Measurements from ENCODE around the gene KDM4B. TPM values are rescaled to one million over a fixed set of nuclear protein-coding genes. Genes with fewer than 3 reads are reported as not detected.
A peak's percentile ranks its signal among the peaks of the same experiment; 100 is the strongest.

Gene KDM4B
- total and polyA plus RNA-seq, 5 donors, result 18.8 to 37.5 (median 26.6) TPM

DNA sequence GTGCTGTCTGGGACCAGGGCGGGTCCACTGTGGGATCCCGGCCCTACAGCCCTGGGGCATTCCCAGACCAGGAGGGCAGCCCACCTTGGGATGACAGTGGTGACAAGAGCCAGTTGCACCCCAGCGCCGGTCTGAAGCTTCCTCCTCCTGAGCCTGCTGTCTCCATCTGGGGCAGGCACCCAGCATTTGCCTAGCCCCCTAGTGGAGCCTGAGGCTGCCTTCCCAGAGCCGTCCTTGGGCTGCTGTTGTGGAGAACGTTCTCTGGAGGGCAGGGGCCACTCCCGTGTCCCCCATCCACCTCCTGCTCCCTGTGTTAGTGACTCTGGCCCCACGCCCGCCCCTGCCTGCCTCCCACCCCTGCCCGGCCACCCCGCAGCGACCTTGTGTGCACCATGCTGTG, 148.5 kb downstream of the KDM4B start:
- no peak for DNase-seq
- intact Hi-C loops (cut with DNase I), result no loop called here

GRCh38 chr19:5118026-5118425, 149.1 kb downstream of the KDM4B start:
- no peaks in the 10 kb centered on the region for H3K4me1 ChIP-seq (ENCODE audit: control insufficient read depth, insufficient read depth, low read length)
- intact Hi-C loops (cut with DNase I), result no loop called here
- no peak for ATAC-seq

More for the DNA sequence above, 148.5 kb downstream of the KDM4B start:
- ATAC-seq, result no peak
- Histone ChIP-seq H3K4me3 (ENCODE audit: low read length) (no peak overlapping the region), H3K9me3 (ENCODE audit: control insufficient read depth, low read length) (no peaks in the 10 kb centered on the region), H3K27ac (ENCODE audit: low read length) (no peak overlapping the region), H3K4me1 (ENCODE audit: control insufficient read depth, insufficient read depth, low read length) (no peaks in the 10 kb centered on the region), H3K27me3 (ENCODE audit: control insufficient read depth, insufficient read depth) (no peaks in the 10 kb centered on the region)
- WGBS, result 89% methylated on average over 12 of the region's 12 CpGs

DNA sequence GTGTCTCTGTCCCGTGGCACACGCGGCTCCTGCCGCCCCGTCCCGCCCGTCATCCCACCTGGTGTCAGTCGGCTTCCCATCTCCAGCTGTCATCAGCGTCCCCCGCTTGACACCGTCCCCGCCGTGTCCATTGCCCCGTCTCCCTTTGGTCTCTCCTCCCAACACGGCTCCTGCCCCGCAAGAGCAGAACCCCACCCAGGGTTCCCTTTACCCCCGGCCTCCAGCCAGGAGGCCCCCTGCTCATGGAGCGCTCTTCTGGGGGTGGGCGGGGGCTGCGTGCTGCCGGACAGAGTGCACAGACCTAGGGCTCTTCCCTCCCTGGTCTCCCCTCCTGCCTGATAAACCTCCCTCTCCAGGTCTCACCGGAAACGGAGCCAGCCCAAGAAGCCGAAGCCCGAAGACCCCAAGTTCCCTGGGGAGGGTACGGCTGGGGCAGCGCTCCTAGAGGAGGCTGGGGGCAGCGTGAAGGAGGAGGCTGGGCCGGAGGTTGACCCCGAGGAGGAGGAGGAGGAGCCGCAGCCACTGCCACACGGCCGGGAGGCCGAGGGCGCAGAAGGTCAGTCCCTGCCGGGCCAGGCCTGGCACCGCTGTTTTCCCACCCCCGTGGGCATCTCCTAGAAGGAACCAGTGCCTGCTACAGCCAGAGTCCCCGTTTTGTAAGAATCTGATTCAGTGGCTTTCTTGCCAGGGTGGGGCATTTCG, 150.5 kb downstream of the KDM4B start:
- H3K4me3 ChIP-seq (ENCODE audit: low read length), result no peak overlapping the region
- no peaks in the 10 kb centered on the region for H3K4me1 ChIP-seq (ENCODE audit: control insufficient read depth, insufficient read depth, low read length)
- WGBS, result 85% methylated on average over 40 of the region's 40 CpGs
- no peak overlapping the region for H3K27ac ChIP-seq (ENCODE audit: low read length)
- intact Hi-C loops (cut with DNase I), result no loop called here
- no peaks in the 10 kb centered on the region for H3K27me3 ChIP-seq (ENCODE audit: control insufficient read depth, insufficient read depth)
- no peak for DNase-seq
- no peak for ATAC-seq
- H3K9me3 ChIP-seq (ENCODE audit: control insufficient read depth, low read length), result no peaks in the 10 kb centered on the region

More at GRCh38 chr19:5118026-5118425, 149.1 kb downstream of the KDM4B start:
- Histone ChIP-seq H3K9me3 (ENCODE audit: control insufficient read depth, low read length) (no peaks in the 10 kb centered on the region), H3K27me3 (ENCODE audit: control insufficient read depth, insufficient read depth) (no peaks in the 10 kb centered on the region), H3K4me3 (ENCODE audit: low read length) (no peak overlapping the region), H3K27ac (ENCODE audit: low read length) (no peak overlapping the region)
- WGBS, result 69% methylated on average over 16 of the region's 16 CpGs
- no peak for DNase-seq

- Histone ChIP-seq H3K27ac (ENCODE audit: low read length) (no peak overlapping the region), H3K4me1 (ENCODE audit: control insufficient read depth, insufficient read depth, low read length) (no peaks in the 10 kb centered on the region), H3K27me3 (ENCODE audit: control insufficient read depth, insufficient read depth) (no peaks in the 10 kb centered on the region), H3K9me3 (ENCODE audit: control insufficient read depth, low read length) (no peaks in the 10 kb centered on the region), H3K4me3 (ENCODE audit: low read length) (no peak overlapping the region)
- no peak for DNase-seq
- intact Hi-C loops (cut with DNase I), result no loop called here
- 89% methylated on average over 8 of the region's 8 CpGs for WGBS
- no peak for ATAC-seq
These were observed 151.4 kb downstream of the KDM4B start for GRCh38 chr19:5120321-5120720.

- H3K4me3 ChIP-seq (ENCODE audit: low read length), result no peak overlapping the region
- 87% methylated on average over 9 of the region's 9 CpGs for WGBS
- peaks cover 1% of the 10 kb centered on the region for H3K4me1 ChIP-seq (ENCODE audit: control insufficient read depth, insufficient read depth, low read length)
- no peaks in the 10 kb centered on the region for H3K9me3 ChIP-seq (ENCODE audit: control insufficient read depth, low read length)
- no peaks in the 10 kb centered on the region for H3K27me3 ChIP-seq (ENCODE audit: control insufficient read depth, insufficient read depth)
- H3K27ac ChIP-seq (ENCODE audit: low read length), result no peak overlapping the region
- DNase-seq (no peak), ATAC-seq (no peak)
- intact Hi-C loops (cut with DNase I), result no loop called here
These were observed 151.9 kb downstream of the KDM4B start for GRCh38 chr19:5120833-5121232.

- Histone ChIP-seq H3K4me1 (ENCODE audit: control insufficient read depth, insufficient read depth, low read length) (peaks cover 5% of the 10 kb centered on the region), H3K9me3 (ENCODE audit: control insufficient read depth, low read length) (no peaks in the 10 kb centered on the region), H3K4me3 (ENCODE audit: low read length) (no peak overlapping the region), H3K27ac (ENCODE audit: low read length) (no peak overlapping the region), H3K27me3 (ENCODE audit: control insufficient read depth, insufficient read depth) (no peaks in the 10 kb centered on the region)
- 90% methylated on average over 28 of the region's 28 CpGs for WGBS
- no peak for DNase-seq
- ATAC-seq, result no peak
- intact Hi-C loops (cut with DNase I), result no loop called here
These were observed 152.6 kb downstream of the KDM4B start for GRCh38 chr19:5121266-5122120.

- no peaks in the 10 kb centered on the region for H3K27me3 ChIP-seq (ENCODE audit: control insufficient read depth, insufficient read depth)
- no peak overlapping the region for H3K27ac ChIP-seq (ENCODE audit: low read length)
- no peak overlapping the region for H3K4me3 ChIP-seq (ENCODE audit: low read length)
- H3K9me3 ChIP-seq (ENCODE audit: control insufficient read depth, low read length), result no peaks in the 10 kb centered on the region
- peaks cover 7% of the 10 kb centered on the region for H3K4me1 ChIP-seq (ENCODE audit: control insufficient read depth, insufficient read depth, low read length)
- ATAC-seq (peak in 1 of 2 donors; percentile 27), DNase-seq (no peak)
- 43% methylated on average over 4 of the region's 4 CpGs for WGBS
- intact Hi-C loops (cut with DNase I), result no loop called here
These were observed 153.1 kb downstream of the KDM4B start for GRCh38 chr19:5122121-5122400.

- intact Hi-C loops (cut with DNase I), result no loop called here
- no peak for ATAC-seq
- H3K9me3 ChIP-seq (ENCODE audit: control insufficient read depth, low read length), result no peaks in the 10 kb centered on the region
- no peak for DNase-seq
- peaks cover 10% of the 10 kb centered on the region for H3K4me1 ChIP-seq (ENCODE audit: control insufficient read depth, insufficient read depth, low read length)
- 91% methylated on average over 30 of the region's 30 CpGs for WGBS
- H3K27ac ChIP-seq (ENCODE audit: low read length), result no peak overlapping the region
- no peaks in the 10 kb centered on the region for H3K27me3 ChIP-seq (ENCODE audit: control insufficient read depth, insufficient read depth)
- no peak overlapping the region for H3K4me3 ChIP-seq (ENCODE audit: low read length)
These were observed 153.9 kb downstream of the KDM4B start for GRCh38 chr19:5122671-5123409.

- Histone ChIP-seq H3K27ac (ENCODE audit: low read length) (no peak overlapping the region), H3K27me3 (ENCODE audit: control insufficient read depth, insufficient read depth) (no peaks in the 10 kb centered on the region), H3K9me3 (ENCODE audit: control insufficient read depth, low read length) (no peaks in the 10 kb centered on the region), H3K4me1 (ENCODE audit: control insufficient read depth, insufficient read depth, low read length) (peaks cover 13% of the 10 kb centered on the region), H3K4me3 (ENCODE audit: low read length) (no peak overlapping the region)
- 87% methylated on average over 11 of the region's 11 CpGs for WGBS
- no peak for ATAC-seq
- intact Hi-C loops (cut with DNase I), result no loop called here
- DNase-seq, result no peak
These were observed 154.7 kb downstream of the KDM4B start for GRCh38 chr19:5123646-5124045.

- no peak for DNase-seq
- Histone ChIP-seq H3K27me3 (ENCODE audit: control insufficient read depth, insufficient read depth) (no peaks in the 10 kb centered on the region), H3K27ac (ENCODE audit: low read length) (no peak overlapping the region), H3K4me1 (ENCODE audit: control insufficient read depth, insufficient read depth, low read length) (peaks cover 18% of the 10 kb centered on the region), H3K9me3 (ENCODE audit: control insufficient read depth, low read length) (no peaks in the 10 kb centered on the region), H3K4me3 (ENCODE audit: low read length) (no peak overlapping the region)
- 95% methylated on average over 21 of the region's 21 CpGs for WGBS
- ATAC-seq, result no peak
- intact Hi-C loops (cut with DNase I), result no loop called here
These were observed 155.4 kb downstream of the KDM4B start for GRCh38 chr19:5124111-5124855.
